ENCODE results near the gene MSRB1. TPM values are rescaled to one million over a fixed set of nuclear protein-coding genes. Genes with fewer than 3 reads are reported as not detected.

The MSRB1 gene
- total RNA-seq, 3 donors from 2014 or later (not counting 1 experiment from before 2014, with no cell fraction given): 10.8 to 19.9 (median 14.8) TPM

DNA sequence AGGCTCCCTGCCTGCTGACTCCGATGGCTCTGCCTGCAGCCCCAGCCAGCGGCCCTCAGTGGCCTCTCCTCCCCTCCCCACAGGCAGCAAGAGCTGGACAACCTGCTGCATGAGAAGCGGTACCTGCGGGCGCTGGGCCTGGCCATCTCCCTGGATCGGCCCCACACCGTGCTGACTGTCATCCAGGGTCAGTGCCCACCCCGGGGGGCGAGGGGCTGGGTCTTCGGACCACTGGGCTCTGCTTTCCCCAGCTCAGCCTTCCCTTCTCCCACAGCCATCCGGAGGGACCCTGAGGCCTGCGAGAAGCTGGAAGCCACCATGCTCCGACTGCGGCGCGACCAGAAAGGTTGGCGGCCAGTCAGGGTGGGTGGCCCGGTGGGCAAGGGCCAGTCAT lies 34.9 kb upstream of the MSRB1 start:
- intact Hi-C loops (cut with micrococcal nuclease): no loop called here
- Mint-ChIP-seq H3K9me3 (no peaks in the 10 kb centered on the region), H3K27ac (no peak overlapping the region), H3K36me3 (no peaks in the 10 kb centered on the region), H3K4me1 (peaks cover under 1 to 3% of the 10 kb centered on the region in 2 donors), H3K4me3 (no peak overlapping the region), H3K27me3 (ENCODE audit: low read depth in 2 of 2) (peaks cover 0 to 8% of the 10 kb centered on the region in 2 donors)
- H3K27ac ChIP-seq (ENCODE audit: low read length): no peak overlapping the region
- ATAC-seq (no peak), DNase-seq (no peak)
- H3K36me3 ChIP-seq (ENCODE audit: control insufficient read depth, insufficient read depth, low read length): peaks cover 42% of the 10 kb centered on the region
- H3K9me3 ChIP-seq (ENCODE audit: control insufficient read depth, insufficient read depth, low read length): no peaks in the 10 kb centered on the region
- no peak overlapping the region for H3K4me3 ChIP-seq (ENCODE audit: low read length)
- H3K4me1 ChIP-seq (ENCODE audit: control insufficient read depth, insufficient read depth, low read length): peaks cover 11% of the 10 kb centered on the region
- peaks cover 29% of the 10 kb centered on the region for H3K27me3 ChIP-seq (ENCODE audit: control insufficient read depth, insufficient read depth, low read length)
- TF ChIP-seq, protein P1, sequence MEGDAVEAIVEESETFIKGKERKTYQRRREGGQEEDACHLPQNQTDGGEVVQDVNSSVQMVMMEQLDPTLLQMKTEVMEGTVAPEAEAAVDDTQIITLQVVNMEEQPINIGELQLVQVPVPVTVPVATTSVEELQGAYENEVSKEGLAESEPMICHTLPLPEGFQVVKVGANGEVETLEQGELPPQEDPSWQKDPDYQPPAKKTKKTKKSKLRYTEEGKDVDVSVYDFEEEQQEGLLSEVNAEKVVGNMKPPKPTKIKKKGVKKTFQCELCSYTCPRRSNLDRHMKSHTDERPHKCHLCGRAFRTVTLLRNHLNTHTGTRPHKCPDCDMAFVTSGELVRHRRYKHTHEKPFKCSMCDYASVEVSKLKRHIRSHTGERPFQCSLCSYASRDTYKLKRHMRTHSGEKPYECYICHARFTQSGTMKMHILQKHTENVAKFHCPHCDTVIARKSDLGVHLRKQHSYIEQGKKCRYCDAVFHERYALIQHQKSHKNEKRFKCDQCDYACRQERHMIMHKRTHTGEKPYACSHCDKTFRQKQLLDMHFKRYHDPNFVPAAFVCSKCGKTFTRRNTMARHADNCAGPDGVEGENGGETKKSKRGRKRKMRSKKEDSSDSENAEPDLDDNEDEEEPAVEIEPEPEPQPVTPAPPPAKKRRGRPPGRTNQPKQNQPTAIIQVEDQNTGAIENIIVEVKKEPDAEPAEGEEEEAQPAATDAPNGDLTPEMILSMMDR (IDR thresholded peaks at IDR 0.05): no peak
- WGBS (ENCODE audit: insufficient coverage): 98% methylated on average over 18 of the region's 18 CpGs

DNA sequence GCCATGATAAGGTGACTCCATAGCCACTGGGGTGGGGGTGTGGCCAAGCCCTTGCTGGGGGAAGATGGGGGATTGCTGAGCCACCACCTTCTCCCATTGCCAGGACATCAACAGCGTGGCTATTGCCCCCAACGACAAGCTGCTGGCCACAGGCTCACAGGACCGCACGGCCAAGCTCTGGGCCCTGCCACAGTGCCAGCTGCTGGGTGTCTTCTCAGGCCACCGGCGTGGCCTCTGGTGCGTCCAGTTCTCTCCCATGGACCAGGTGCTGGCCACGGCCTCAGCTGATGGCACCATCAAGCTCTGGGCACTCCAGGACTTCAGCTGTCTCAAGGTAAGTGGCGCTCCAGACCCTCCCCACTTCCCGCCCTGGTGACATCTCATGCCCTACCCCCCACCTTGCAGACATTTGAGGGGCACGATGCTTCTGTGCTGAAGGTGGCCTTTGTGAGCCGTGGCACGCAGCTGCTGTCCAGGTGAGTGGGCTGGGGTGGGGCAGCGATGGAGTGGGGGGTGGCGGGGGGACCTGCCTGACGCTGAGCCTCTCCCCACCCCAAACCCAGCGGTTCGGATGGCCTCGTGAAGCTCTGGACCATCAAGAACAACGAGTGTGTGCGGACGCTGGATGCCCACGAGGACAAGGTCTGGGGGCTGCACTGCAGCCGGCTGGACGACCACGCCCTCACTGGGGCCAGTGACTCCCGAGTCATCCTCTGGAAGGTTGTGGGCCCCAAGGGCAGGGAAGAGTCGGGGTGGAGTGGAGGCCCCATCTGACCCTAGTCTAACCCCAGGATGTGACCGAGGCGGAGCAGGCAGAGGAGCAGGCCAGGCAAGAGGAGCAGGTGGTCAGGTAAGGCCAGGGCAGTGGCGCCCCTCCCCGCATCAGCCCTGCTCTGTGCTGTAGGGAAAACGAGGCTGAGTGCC lies 34.2 kb upstream of the MSRB1 start:
- Mint-ChIP-seq H3K27ac (no peak overlapping the region), H3K9me3 (no peaks in the 10 kb centered on the region), H3K4me3 (no peak overlapping the region), H3K36me3 (no peaks in the 10 kb centered on the region), H3K4me1 (peaks cover 6 to 8% of the 10 kb centered on the region in 2 donors), H3K27me3 (ENCODE audit: low read depth in 2 of 2) (peaks cover 0 to 7% of the 10 kb centered on the region in 2 donors)
- DNase-seq (no peak), ATAC-seq (no peak)
- TF ChIP-seq, protein P1 (IDR thresholded peaks at IDR 0.05): no peak
- Histone ChIP-seq H3K4me1 (ENCODE audit: control insufficient read depth, insufficient read depth, low read length) (peaks cover 18% of the 10 kb centered on the region), H3K27ac (ENCODE audit: low read length) (no peak overlapping the region), H3K36me3 (ENCODE audit: control insufficient read depth, insufficient read depth, low read length) (peaks cover 42% of the 10 kb centered on the region), H3K9me3 (ENCODE audit: control insufficient read depth, insufficient read depth, low read length) (no peaks in the 10 kb centered on the region), H3K27me3 (ENCODE audit: control insufficient read depth, insufficient read depth, low read length) (peaks cover 24% of the 10 kb centered on the region), H3K4me3 (ENCODE audit: low read length) (no peak overlapping the region)
- WGBS (ENCODE audit: insufficient coverage): 96% methylated on average over 31 of the region's 33 CpGs
- intact Hi-C loops (cut with micrococcal nuclease): no loop called here

DNA sequence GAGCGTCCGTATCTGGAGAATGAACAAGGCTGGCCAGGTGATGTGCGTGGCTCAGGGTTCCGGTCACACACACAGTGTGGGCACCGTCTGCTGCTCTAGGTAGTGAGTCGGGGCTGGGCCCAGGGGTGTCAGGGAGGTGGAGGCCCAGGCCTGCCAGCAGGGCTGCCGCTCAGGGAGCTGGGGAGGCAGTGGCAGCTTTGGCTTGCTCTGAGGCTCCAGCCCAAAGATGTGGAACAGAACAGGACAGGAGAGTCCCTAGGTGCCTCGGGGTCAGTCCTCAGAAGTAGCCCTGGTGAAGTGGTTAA lies 33.2 kb upstream of the MSRB1 start:
- intact Hi-C loops (cut with micrococcal nuclease): no loop called here
- peaks cover 16 to 18% of the 10 kb centered on the region in 2 donors for H3K4me1 Mint-ChIP-seq
- no peak overlapping the region for H3K4me3 Mint-ChIP-seq
- H3K27ac Mint-ChIP-seq: no peak overlapping the region
- TF ChIP-seq, protein P1 (IDR thresholded peaks at IDR 0.05): no peak
- no peaks in the 10 kb centered on the region for H3K9me3 ChIP-seq (ENCODE audit: control insufficient read depth, insufficient read depth, low read length)
- ATAC-seq (no peak), DNase-seq (no peak)
- no peak overlapping the region for H3K27ac ChIP-seq (ENCODE audit: low read length)
- H3K4me3 ChIP-seq (ENCODE audit: low read length): no peak overlapping the region
- no peaks in the 10 kb centered on the region for H3K36me3 Mint-ChIP-seq
- H3K9me3 Mint-ChIP-seq: no peaks in the 10 kb centered on the region
- peaks cover 15% of the 10 kb centered on the region for H3K27me3 ChIP-seq (ENCODE audit: control insufficient read depth, insufficient read depth, low read length)
- H3K27me3 Mint-ChIP-seq (ENCODE audit: low read depth in 2 of 2): peaks cover 0 to 2% of the 10 kb centered on the region in 2 donors
- WGBS (ENCODE audit: insufficient coverage): 98% methylated on average over 8 of the region's 8 CpGs
- H3K36me3 ChIP-seq (ENCODE audit: control insufficient read depth, insufficient read depth, low read length): peaks cover 42% of the 10 kb centered on the region
- peaks cover 24% of the 10 kb centered on the region for H3K4me1 ChIP-seq (ENCODE audit: control insufficient read depth, insufficient read depth, low read length)

Data from natural killer cell (primary cell).